Adrenal gland (tissue), 12 donors: ENCODE data around the gene CDKAL1. TPM values are rescaled to one million over a fixed set of nuclear protein-coding genes. Genes with fewer than 3 reads are reported as not detected.

ENCODE experiments used
- DNase-seq, 7 donors: peaks; one replicate each; pipeline ENCODE4 v3.0.0-alpha.2; 2019 to 2020
- H3K27ac ChIP-seq, 5 donors: fragments of 200-600 bp; sonication (generic) in 4 of 5; 1 replicate in 3 of 5; 2 replicates in 2 of 5; pipeline versions ENCODE4 v1.5.1 to v1.8.0; 2016 to 2020; ENCODE audit warnings: mild to moderate bottlenecking in 1 of 5
- H3K27me3 ChIP-seq: fragments of 200-600 bp; 2 replicates; pipeline ENCODE4 v1.8.0; 2021
- H3K36me3 ChIP-seq, 2 donors: fragments of 200-600 bp; replicated peaks in 1 of 2; 1 replicate in 1 of 2; 2 replicates in 1 of 2; pipeline versions ENCODE4 v1.5.1 to v1.8.0; 2018 to 2022
- H3K4me1 ChIP-seq, 2 donors: fragments of 200-600 bp; replicated peaks in 1 of 2; 1 replicate in 1 of 2; 2 replicates in 1 of 2; pipeline versions ENCODE4 v1.5.1 to v1.8.0; 2018 to 2021
- H3K4me3 ChIP-seq, 4 donors: fragments of 200-600 bp; sonication (generic) in 3 of 4; one replicate each; pipeline ENCODE4 v1.5.1; 2016 to 2018
- H3K9me3 ChIP-seq, 3 donors: fragments of 200-600 bp; sonication (generic) in 1 of 3; replicated peaks in 1 of 3; 1 replicate in 2 of 3; 2 replicates in 1 of 3; pipeline versions ENCODE4 v1.5.1 to v1.8.0; 2016 to 2021
- POLR2A ChIP-seq, 2 donors: fragments of 450-650 bp; IDR thresholded peaks; one replicate each; pipeline ENCODE4 v1.6.1; 2017; ENCODE audit warnings: antibody characterized with exemption in 2 of 2, mild to moderate bottlenecking in 2 of 2, moderate library complexity in 1 of 2
- WGBS, 4 donors: extraction: QIAGEN DNeasy Blood & Tissue Kit in 2 of 4; methylation state at CpG; one replicate each; pipeline versions ENCODE4 v1.1.5 to v1.1.7; 2013 to 2017; 5-methylcytosine and 5-hydroxymethylcytosine counted together
- intact Hi-C, 2 donors: fragments of 100-400 bp; cut with DNase I; formaldehyde crosslinking; loops; one replicate each; pipeline versions ENCODE4 v1.14.1 to v1.15.0; 2022 to 2023
- polyA plus RNA-seq, 3 donors: library from polyadenylated mRNA; stranded (reverse); fragments of 200-250 nt in 2 of 3; fragments of 350-450 nt in 1 of 3; fragmentation: Illumina TruSeq in 1 of 3; extraction: RNeasy Lipid Tissue Mini Kit (QIAGEN cat#74804) in 1 of 3; gene quantifications; one replicate each; pipeline ENCODE4 v1.2.3, GENCODE V29; 2013 to 2014
- total RNA-seq, 9 donors: library from RNA; depleted of rRNA in 4 of 9; stranded (reverse); fragments of >200 nt in 4 of 9; fragments of 120-200 nt in 1 of 9; fragmentation: NEBNext Ultra II Directional in 1 of 9; extraction: Animal tissue kit (Norgen Biotek cat#: 25700) in 1 of 9; gene quantifications; one replicate each; pipeline versions ENCODE4 v1.1.0 to v1.2.4, GENCODE V29; 2013 to 2023
- TF ChIP-seq, protein P1 (sequence below), 6 experiments: fragments of 450-650 bp in 4 of 6; fragments of 200-600 bp in 2 of 6; sonication (generic) in 1 of 6; IDR thresholded peaks; 1 replicate in 5 of 6; 2 replicates in 1 of 6; pipeline versions ENCODE4 v1.5.1 to v1.8.0; 2016 to 2021; ENCODE audit warnings: antibody characterized with exemption in 6 of 6, mild to moderate bottlenecking in 2 of 6, moderate library complexity in 1 of 6
- donor health status: healthy with polysubstance abuse.
- donor health status: Bipolar disorder and iron deficiency.
- donor health status: DM: yes; HTN: yes; CAD: no.
- donor health status: DM: no; HTN: no; CAD: no.
- donor health status: DM: no; HTN: no; CAD: no.
- donor health status: DM: yes; HTN: yes; CAD: no.

Gene CDKAL1
- total and polyA plus RNA-seq, 12 donors = 3.9 to 21.1 (median 10.6) TPM

DNA sequence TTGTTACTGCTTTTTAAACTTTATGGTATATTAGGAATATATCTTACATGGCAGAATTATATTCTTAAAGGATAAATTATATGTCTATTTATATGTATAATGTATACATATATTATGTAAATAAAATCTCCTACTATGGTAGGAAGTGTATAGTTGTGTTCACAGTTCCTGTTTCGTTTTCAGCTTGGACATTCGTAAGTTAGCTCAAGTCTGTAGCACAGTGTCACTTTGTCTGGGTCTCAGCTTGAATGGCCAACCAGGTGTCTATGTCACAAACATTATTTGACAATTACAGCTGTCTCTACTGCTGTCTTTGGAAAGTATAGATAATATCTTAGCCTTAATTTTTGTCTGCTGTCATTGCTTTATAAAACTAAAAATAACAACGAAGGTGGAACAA lies 303.9 kb downstream of the CDKAL1 start:
- H3K4me1 ChIP-seq = no peaks in the 10 kb centered on the region
- intact Hi-C loops = no loop called here
- TF ChIP-seq, protein P1, sequence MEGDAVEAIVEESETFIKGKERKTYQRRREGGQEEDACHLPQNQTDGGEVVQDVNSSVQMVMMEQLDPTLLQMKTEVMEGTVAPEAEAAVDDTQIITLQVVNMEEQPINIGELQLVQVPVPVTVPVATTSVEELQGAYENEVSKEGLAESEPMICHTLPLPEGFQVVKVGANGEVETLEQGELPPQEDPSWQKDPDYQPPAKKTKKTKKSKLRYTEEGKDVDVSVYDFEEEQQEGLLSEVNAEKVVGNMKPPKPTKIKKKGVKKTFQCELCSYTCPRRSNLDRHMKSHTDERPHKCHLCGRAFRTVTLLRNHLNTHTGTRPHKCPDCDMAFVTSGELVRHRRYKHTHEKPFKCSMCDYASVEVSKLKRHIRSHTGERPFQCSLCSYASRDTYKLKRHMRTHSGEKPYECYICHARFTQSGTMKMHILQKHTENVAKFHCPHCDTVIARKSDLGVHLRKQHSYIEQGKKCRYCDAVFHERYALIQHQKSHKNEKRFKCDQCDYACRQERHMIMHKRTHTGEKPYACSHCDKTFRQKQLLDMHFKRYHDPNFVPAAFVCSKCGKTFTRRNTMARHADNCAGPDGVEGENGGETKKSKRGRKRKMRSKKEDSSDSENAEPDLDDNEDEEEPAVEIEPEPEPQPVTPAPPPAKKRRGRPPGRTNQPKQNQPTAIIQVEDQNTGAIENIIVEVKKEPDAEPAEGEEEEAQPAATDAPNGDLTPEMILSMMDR (IDR thresholded peaks at IDR 0.05) = no peak
- no peak for TF ChIP-seq POLR2A (IDR thresholded peaks at IDR 0.05)
- H3K27me3 ChIP-seq = no peaks in the 10 kb centered on the region
- 90 to 96% (median 93%) methylated on average over 3 of the region's 3 CpGs for WGBS, 4 donors
- H3K9me3 ChIP-seq = no peaks in the 10 kb centered on the region
- H3K27ac ChIP-seq = no peak overlapping the region
- DNase-seq = no peak
- no peak overlapping the region for H3K4me3 ChIP-seq
- H3K36me3 ChIP-seq = no peaks in the 10 kb centered on the region

- no peaks in the 10 kb centered on the region for H3K9me3 ChIP-seq
- no peak overlapping the region for H3K27ac ChIP-seq
- intact Hi-C loops = no loop called here
- DNase-seq = no peak
- TF ChIP-seq, protein P1 (IDR thresholded peaks at IDR 0.05) = no peak
- H3K27me3 ChIP-seq = no peaks in the 10 kb centered on the region
- no peak overlapping the region for H3K4me3 ChIP-seq
- WGBS, 4 donors = 94 to 100% (median 98%) methylated on average over 2 of the region's 2 CpGs
- no peaks in the 10 kb centered on the region for H3K36me3 ChIP-seq
- H3K4me1 ChIP-seq = no peaks in the 10 kb centered on the region
These were observed 305.4 kb downstream of the CDKAL1 start for GRCh38 chr6:20839630-20840029.

- TF ChIP-seq POLR2A (IDR thresholded peaks at IDR 0.05) = no peak
- TF ChIP-seq, protein P1 (IDR thresholded peaks at IDR 0.05) = no peak
- no peak overlapping the region for H3K27ac ChIP-seq
- intact Hi-C loops = no loop called here
These were observed 306.4 kb downstream of the CDKAL1 start for GRCh38 chr6:20840675-20841074.

GRCh38 chr6:20841806-20842205 lies 307.5 kb downstream of the CDKAL1 start:
- Histone ChIP-seq H3K4me1 (no peaks in the 10 kb centered on the region), H3K9me3 (no peaks in the 10 kb centered on the region), H3K27ac (no peak overlapping the region), H3K36me3 (no peaks in the 10 kb centered on the region), H3K27me3 (no peaks in the 10 kb centered on the region), H3K4me3 (no peak overlapping the region)
- no peak for DNase-seq
- no peak for TF ChIP-seq POLR2A (IDR thresholded peaks at IDR 0.05)
- TF ChIP-seq, protein P1 (IDR thresholded peaks at IDR 0.05) = no peak
- intact Hi-C loops = no loop called here

More at GRCh38 chr6:20840675-20841074, 306.4 kb downstream of the CDKAL1 start:
- Histone ChIP-seq H3K27me3 (no peaks in the 10 kb centered on the region), H3K9me3 (no peaks in the 10 kb centered on the region), H3K36me3 (no peaks in the 10 kb centered on the region), H3K4me1 (no peaks in the 10 kb centered on the region), H3K4me3 (no peak overlapping the region)
- DNase-seq = no peak
- 77 to 80% (median 78%) methylated on average over 2 of the region's 2 CpGs for WGBS, 4 donors
